H9 (cell line): Measurements from ENCODE around the gene SELENOM. TPM values are rescaled to one million over a fixed set of nuclear protein-coding genes. Genes with fewer than 3 reads are reported as not detected.

Experiments used
- DNase-seq: peaks from one replicate; pipeline ENCODE4 v3.0.0-alpha.2; 2017
- H2AFZ ChIP-seq: one replicate; pipeline ENCODE4 v1.6.1; 2013; ENCODE audit warnings: mild to moderate bottlenecking, low read length, control low read depth, moderate library complexity
- H2AK5ac ChIP-seq: 2 replicates; pipeline ENCODE4 v1.6.1; 2013; ENCODE audit warnings: low read length, control low read depth, mixed read lengths; ENCODE audit not compliant: insufficient read length
- H2BK120ac ChIP-seq: one replicate; pipeline ENCODE4 v1.6.1; 2013; ENCODE audit warnings: low read depth, mild to moderate bottlenecking, low read length, control low read depth, inconsistent platforms; ENCODE audit not compliant: poor library complexity, severe bottlenecking
- H2BK12ac ChIP-seq: 2 replicates; pipeline ENCODE4 v1.6.1; 2013; ENCODE audit warnings: low read length, control low read depth, mixed read lengths, low read depth; ENCODE audit not compliant: insufficient read length
- H2BK15ac ChIP-seq: 2 replicates; pipeline ENCODE4 v1.6.1; 2013; ENCODE audit warnings: low read depth, low read length, control low read depth
- H2BK20ac ChIP-seq: one replicate; pipeline ENCODE4 v1.6.1; 2013; ENCODE audit warnings: low read depth, mild to moderate bottlenecking, low read length, control low read depth, inconsistent platforms; ENCODE audit not compliant: poor library complexity, severe bottlenecking
- H2BK5ac ChIP-seq: 2 replicates; pipeline ENCODE4 v1.6.1; 2013; ENCODE audit warnings: low read length, control low read depth, mixed read lengths; ENCODE audit not compliant: insufficient read length
- H3K14ac ChIP-seq: 2 replicates; pipeline ENCODE4 v1.6.1; 2013; ENCODE audit warnings: low read length, control low read depth; ENCODE audit not compliant: insufficient read depth
- H3K18ac ChIP-seq: 2 replicates; pipeline ENCODE4 v1.6.1; 2013; ENCODE audit warnings: low read depth, mild to moderate bottlenecking, mixed read lengths, low read length, control low read depth; ENCODE audit not compliant: insufficient read length
- H3K23ac ChIP-seq: 2 replicates; pipeline ENCODE4 v1.6.1; 2013; ENCODE audit warnings: low read length, control low read depth, mixed read lengths, low read depth; ENCODE audit not compliant: insufficient read length
- H3K23me2 ChIP-seq: 2 replicates; pipeline ENCODE4 v1.6.1; 2013; ENCODE audit warnings: low read depth, mild to moderate bottlenecking, mixed read lengths, low read length, control low read depth; ENCODE audit not compliant: insufficient read length, poor library complexity, severe bottlenecking
- H3K27ac ChIP-seq: 2 replicates; pipeline ENCODE4 v1.5.1; 2013; ENCODE audit warnings: low read length, control low read depth, mixed read lengths, low read depth; ENCODE audit not compliant: insufficient read length
- H3K27me3 ChIP-seq: 2 replicates; pipeline ENCODE4 v1.6.1; 2013; ENCODE audit warnings: low read length, control low read depth, inconsistent platforms; ENCODE audit not compliant: insufficient read depth
- H3K4ac ChIP-seq: 2 replicates; pipeline ENCODE4 v1.6.1; 2013; ENCODE audit warnings: low read depth, mild to moderate bottlenecking, control low read depth, inconsistent platforms, low read length, moderate library complexity
- H3K4me1 ChIP-seq: 2 replicates; pipeline ENCODE4 v1.6.1; 2013; ENCODE audit warnings: low read length, control low read depth, inconsistent platforms; ENCODE audit not compliant: insufficient read depth
- H3K4me2 ChIP-seq: 2 replicates; pipeline ENCODE4 v1.6.1; 2013; ENCODE audit warnings: low read length, control low read depth, mixed read lengths; ENCODE audit not compliant: insufficient read length, insufficient read depth
- H3K56ac ChIP-seq: 2 replicates; pipeline ENCODE4 v1.6.1; 2013; ENCODE audit warnings: low read depth, mild to moderate bottlenecking, mixed read lengths, low read length, control low read depth; ENCODE audit not compliant: insufficient read length
- H3K79me1 ChIP-seq: 2 replicates; pipeline ENCODE4 v1.6.1; 2013; ENCODE audit warnings: low read depth, mild to moderate bottlenecking, moderate library complexity, low read length, control low read depth, inconsistent platforms; ENCODE audit not compliant: insufficient read depth, poor library complexity, severe bottlenecking
- H3K79me2 ChIP-seq: 2 replicates; pipeline ENCODE4 v1.6.1; 2013; ENCODE audit warnings: low read length, control low read depth, inconsistent platforms; ENCODE audit not compliant: insufficient read depth
- H3K9ac ChIP-seq: 2 replicates; pipeline ENCODE4 v1.6.1; 2013; ENCODE audit warnings: low read length, control low read depth, mixed read lengths; ENCODE audit not compliant: insufficient read length; ENCODE audit errors: extremely low read depth
- H3K9me3 ChIP-seq: one replicate; pipeline ENCODE4 v1.6.1; 2013; ENCODE audit warnings: low read depth, low read length, inconsistent platforms; ENCODE audit not compliant: control insufficient read depth
- H3T11ph ChIP-seq: one replicate; pipeline ENCODE4 v1.6.1; 2013; ENCODE audit warnings: mild to moderate bottlenecking, low read length, control low read depth, inconsistent platforms
- H4K20me1 ChIP-seq: one replicate; pipeline ENCODE4 v1.6.1; 2013; ENCODE audit not compliant: control insufficient read depth, insufficient read length, insufficient read depth
- H4K5ac ChIP-seq: 2 replicates; pipeline ENCODE4 v1.6.1; 2013; ENCODE audit warnings: low read depth, mild to moderate bottlenecking, mixed read lengths, low read length, control low read depth; ENCODE audit not compliant: insufficient read length
- H4K8ac ChIP-seq: replicated peaks from 2 replicates; pipeline ENCODE4 v1.6.1; 2013; ENCODE audit warnings: low read length, control low read depth, mixed read lengths, low read depth; ENCODE audit not compliant: insufficient read length
- H4K91ac ChIP-seq: 2 replicates; pipeline ENCODE4 v1.6.1; 2013; ENCODE audit warnings: low read depth, mild to moderate bottlenecking, moderate library complexity, mixed read lengths, low read length, control low read depth; ENCODE audit not compliant: insufficient read length
- H3K27ac Mint-ChIP-seq, 3 experiments: 2 replicates in 2 of 3; 3 replicates in 1 of 3; pipeline ENCODE4 v1.8.0; 2020 to 2021; ENCODE audit warnings: mixed read lengths in 3 of 3, mild to moderate bottlenecking in 1 of 3, moderate library complexity in 1 of 3
- H3K27me3 Mint-ChIP-seq: 2 replicates; pipeline ENCODE4 v1.8.0; 2021; ENCODE audit warnings: low read depth, mild to moderate bottlenecking, moderate library complexity, mixed read lengths
- H3K36me3 Mint-ChIP-seq, 3 experiments: 2 replicates in 2 of 3; 3 replicates in 1 of 3; pipeline ENCODE4 v1.8.0; 2020 to 2021; ENCODE audit warnings: low read depth in 3 of 3, mixed read lengths in 3 of 3; ENCODE audit not compliant: insufficient read depth in 1 of 3
- H3K4me1 Mint-ChIP-seq, 2 experiments: 2 replicates each; pipeline ENCODE4 v1.8.0; 2020; ENCODE audit warnings: mixed read lengths in 2 of 2
- H3K4me3 Mint-ChIP-seq, 2 experiments: 2 replicates in 1 of 2; 3 replicates in 1 of 2; pipeline ENCODE4 v1.8.0; 2020 to 2021; ENCODE audit warnings: mild to moderate bottlenecking in 2 of 2, mixed read lengths in 2 of 2, moderate library complexity in 1 of 2
- H3K9me3 Mint-ChIP-seq, 2 experiments: 2 replicates in 1 of 2; 3 replicates in 1 of 2; pipeline ENCODE4 v1.8.0; 2020; ENCODE audit warnings: mild to moderate bottlenecking in 2 of 2, mixed read lengths in 2 of 2, moderate library complexity in 1 of 2
- WGBS: extraction: QIAGEN DNeasy Blood & Tissue Kit; methylation state at CpG from one replicate; pipeline ENCODE4 v1.1.7; 2013; ENCODE audit warnings: missing lambda C conversion rate, low lambda C conversion rate, mixed read lengths; ENCODE audit not compliant: insufficient read length; ENCODE audit errors: extremely low coverage; 5-methylcytosine and 5-hydroxymethylcytosine counted together
- total RNA-seq: library from RNA; stranded (reverse); gene quantifications from 2 replicates; pipeline ENCODE4 v1.2.1, GENCODE V29; 2021
- TF ChIP-seq, protein P1 (sequence below): fragments of 200-600 bp; sonication (generic); conservative IDR thresholded peaks from 3 replicates; pipeline ENCODE4 v1.8.0; 2021; ENCODE audit warnings: antibody characterized with exemption, mild to moderate bottlenecking

Gene SELENOM
- total RNA-seq, 1 experiment from 2014 or later = 18.6 TPM

GRCh38 chr22:31088233-31088986, 19.0 kb downstream of the SELENOM start:
- Histone ChIP-seq H2BK15ac (no peak overlapping the region), H4K91ac (no peak overlapping the region), H4K8ac (no peak overlapping the region), H4K5ac (no peak overlapping the region), H2BK5ac (no peak overlapping the region), H3K27ac (no peak overlapping the region), H3K18ac (no peak overlapping the region), H3K9me3 (no peaks in the 10 kb centered on the region), H4K20me1 (no peaks in the 10 kb centered on the region), H3K23ac (no peak overlapping the region), H3K4ac (no peak overlapping the region), H2BK12ac (no peak overlapping the region), H2BK120ac (no peak overlapping the region), H3K4me1 (no peaks in the 10 kb centered on the region), H2AFZ (no peak overlapping the region), H3K23me2 (peaks cover 7% of the 10 kb centered on the region), H3K56ac (no peak overlapping the region), H3K4me2 (no peak overlapping the region), H3T11ph (no peak overlapping the region), H3K14ac (no peak overlapping the region), H2BK20ac (no peak overlapping the region), H3K79me1 (no peaks in the 10 kb centered on the region), H3K79me2 (no peaks in the 10 kb centered on the region; the same call in 1 of the 2 replicates), H3K9ac (no peak overlapping the region), H2AK5ac (no peak overlapping the region), H3K27me3 (no peaks in the 10 kb centered on the region)
- H3K27me3 Mint-ChIP-seq = no peaks in the 10 kb centered on the region
- H3K9me3 Mint-ChIP-seq = no peaks in the 10 kb centered on the region
- no CpG with 5 or more reads among the region's 26 CpGs for WGBS
- H3K4me1 Mint-ChIP-seq = peaks cover 10 to 27% of the 10 kb centered on the region in 2 experiments
- no peak for DNase-seq
- H3K36me3 Mint-ChIP-seq = peaks cover 0 to 4% (median 0%) of the 10 kb centered on the region in 3 experiments; a peak in 2 of 7 replicates
- TF ChIP-seq, protein P1, sequence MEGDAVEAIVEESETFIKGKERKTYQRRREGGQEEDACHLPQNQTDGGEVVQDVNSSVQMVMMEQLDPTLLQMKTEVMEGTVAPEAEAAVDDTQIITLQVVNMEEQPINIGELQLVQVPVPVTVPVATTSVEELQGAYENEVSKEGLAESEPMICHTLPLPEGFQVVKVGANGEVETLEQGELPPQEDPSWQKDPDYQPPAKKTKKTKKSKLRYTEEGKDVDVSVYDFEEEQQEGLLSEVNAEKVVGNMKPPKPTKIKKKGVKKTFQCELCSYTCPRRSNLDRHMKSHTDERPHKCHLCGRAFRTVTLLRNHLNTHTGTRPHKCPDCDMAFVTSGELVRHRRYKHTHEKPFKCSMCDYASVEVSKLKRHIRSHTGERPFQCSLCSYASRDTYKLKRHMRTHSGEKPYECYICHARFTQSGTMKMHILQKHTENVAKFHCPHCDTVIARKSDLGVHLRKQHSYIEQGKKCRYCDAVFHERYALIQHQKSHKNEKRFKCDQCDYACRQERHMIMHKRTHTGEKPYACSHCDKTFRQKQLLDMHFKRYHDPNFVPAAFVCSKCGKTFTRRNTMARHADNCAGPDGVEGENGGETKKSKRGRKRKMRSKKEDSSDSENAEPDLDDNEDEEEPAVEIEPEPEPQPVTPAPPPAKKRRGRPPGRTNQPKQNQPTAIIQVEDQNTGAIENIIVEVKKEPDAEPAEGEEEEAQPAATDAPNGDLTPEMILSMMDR = no peak
- H3K27ac Mint-ChIP-seq = no peak overlapping the region; a peak in 2 of 7 replicates
- no peak overlapping the region for H3K4me3 Mint-ChIP-seq
